Measurements from ENCODE around the gene TET1.
"Not testable (repeated sequence)": the region's sequence is repeated elsewhere in the genome, so short reads cannot be mapped to it uniquely, and the experiment has no call there.

The TET1 gene

DNA sequence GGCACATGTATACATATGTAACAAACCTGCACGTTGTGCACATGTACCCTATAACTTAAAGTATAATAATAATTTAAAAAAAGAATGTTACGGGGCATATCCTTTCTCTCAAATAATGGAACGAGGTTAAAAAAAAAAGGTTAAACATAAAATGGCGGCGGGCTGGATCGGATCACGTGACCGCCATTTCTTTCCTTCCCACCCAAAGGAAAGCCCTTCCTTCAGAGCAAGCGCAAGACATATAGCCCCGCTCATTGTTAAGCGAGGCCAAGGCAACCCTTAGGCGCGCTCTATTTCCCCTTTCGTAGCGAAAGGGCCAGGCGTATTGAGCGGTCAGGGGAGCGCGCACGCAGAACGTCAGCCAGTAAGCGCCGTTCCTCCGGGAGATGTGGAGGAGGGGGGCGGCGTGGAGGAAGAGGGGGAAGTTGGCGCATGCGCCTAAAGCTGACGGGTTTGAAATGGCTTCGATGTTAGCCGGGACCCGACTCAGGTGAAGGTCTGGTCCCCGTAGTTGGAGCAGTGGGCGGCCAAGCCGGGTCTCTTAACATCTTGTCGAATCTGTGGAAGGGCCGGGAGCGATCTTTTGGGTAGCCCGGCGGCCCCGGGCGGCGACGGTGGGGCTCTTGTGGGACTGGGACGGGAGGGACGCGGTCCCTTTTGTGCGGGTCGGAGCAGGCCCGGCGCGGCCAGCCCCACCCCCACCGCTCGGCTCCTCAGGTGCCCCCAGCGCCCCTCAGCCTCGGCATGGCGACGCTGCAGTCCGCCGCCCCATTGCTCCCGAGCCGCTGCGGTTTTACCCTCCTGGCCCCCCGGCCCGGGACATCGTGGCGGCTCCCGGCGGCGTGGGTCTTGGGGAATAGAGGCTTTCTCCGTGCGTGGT lies 160.9 kb downstream of the TET1 start, which contains the start of gene CCAR1:
Gene CCAR1 (plus strand): TSS at position 447 of the 880 bp plus-strand sequence. CDS start 1,266 bp downstream, outside the sequence.
- DNase-seq = peak; percentile 100

DNA sequence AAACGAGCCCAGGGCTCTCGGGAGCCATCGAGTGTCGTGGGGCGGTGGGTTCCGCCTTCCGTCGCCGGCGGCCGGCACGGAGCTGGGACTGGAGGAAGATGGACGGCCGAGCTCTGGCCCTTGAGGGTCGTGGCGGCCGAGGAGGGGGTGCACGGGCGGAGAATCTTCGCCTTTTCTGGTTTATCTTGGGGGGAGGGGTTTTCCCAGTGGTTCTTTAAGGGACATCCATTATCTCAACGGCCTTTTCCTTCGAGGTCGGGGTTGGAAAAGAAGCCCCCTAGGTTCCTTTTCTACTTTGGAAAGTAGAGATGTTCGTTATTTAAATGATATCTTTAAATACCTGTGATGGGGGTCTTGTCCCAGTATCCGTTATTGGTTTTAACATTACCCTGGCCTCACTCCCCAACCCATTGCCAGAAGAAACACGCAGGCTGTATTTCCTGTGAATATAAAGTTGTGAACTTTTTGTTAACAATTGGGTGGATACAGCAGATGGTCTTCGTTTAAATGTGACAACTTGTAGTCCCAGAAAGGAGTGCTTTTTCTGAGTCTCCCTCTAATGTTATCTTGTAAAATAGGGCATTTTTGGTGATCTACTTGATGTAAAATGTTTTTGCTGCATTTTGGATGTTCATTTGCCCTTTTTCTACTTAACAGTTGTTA lies 161.7 kb downstream of the TET1 start:
- peak; percentile 40 for DNase-seq

DNA sequence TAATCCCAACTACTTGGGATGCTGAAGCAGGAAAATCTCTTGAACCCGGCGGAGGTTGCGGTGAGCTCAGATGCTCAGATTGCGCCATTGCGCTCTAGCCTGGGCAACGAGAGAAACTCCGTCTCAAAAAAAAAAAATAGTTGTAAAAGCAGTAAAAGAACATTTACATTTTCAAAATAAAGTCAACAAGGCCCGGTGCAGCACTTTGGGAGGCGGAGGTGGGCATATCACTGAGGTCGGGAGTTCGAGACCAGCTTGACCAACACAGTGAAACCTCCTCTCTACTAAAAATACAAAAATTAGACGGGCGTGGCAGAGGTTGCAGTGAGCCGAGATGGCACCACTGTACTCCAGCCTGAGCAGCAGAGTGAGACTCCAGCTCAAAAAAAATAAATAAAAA lies 164.9 kb downstream of the TET1 start:
- DNase-seq = no peak

DNA sequence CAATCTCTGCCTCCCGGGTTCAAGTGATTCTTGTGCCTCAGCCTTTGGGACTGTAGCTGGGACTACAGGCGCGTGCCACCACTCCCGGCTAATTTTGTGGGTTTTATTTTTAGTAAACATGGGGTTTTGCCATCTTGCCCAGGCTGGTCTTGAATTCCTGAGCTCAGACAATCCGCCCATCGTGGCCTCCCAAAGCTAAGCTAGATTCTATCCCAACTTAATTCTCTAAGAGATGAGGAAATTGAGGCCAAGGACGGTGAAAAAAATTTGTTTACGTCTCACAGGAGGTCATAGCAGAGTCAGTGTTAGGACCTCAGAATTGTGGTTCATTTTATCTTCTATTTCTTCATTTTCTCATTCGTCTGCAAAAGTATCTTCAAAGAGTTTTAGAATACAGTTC lies 167.0 kb downstream of the TET1 start:
- no peak for DNase-seq

DNA sequence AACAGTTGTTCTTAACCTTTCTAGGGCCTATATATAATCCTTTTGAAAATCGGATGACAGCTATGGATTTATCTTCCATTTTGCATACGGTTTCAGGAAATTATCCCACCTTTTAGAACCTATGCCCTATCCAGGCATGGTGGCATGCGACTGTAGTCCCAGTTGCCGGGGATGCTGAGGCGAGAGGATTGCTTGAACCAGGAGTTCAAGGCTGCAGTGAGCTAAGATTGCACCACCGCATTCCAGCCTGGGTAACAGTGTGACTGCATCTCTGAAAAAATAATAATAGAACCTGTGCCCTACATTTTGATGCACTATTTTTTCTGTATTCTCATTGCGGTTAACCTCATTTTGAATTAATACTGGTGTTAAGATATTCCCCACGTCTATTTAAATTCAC lies 172.5 kb downstream of the TET1 start:
- DNase-seq = no peak

DNA sequence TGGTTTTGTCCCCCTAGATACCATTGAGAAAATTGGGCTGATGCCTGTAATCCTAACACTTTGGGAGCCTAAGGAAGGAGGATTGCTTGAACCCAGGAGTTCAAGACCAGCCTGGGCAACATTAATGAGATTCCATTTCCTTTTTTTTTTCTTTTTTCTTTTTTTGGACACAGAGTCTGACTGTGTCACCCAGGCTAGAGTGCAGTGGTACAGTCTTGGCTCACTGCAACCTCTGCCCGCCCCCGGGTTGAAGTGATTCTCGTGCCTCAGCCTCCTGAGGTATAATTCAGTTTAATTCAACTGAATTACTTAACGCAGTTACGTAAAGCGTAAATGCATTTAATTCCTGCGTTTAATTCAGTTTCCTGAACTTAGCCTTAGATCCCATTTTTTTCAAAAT lies 174.2 kb downstream of the TET1 start:
- DNase-seq = no peak

DNA sequence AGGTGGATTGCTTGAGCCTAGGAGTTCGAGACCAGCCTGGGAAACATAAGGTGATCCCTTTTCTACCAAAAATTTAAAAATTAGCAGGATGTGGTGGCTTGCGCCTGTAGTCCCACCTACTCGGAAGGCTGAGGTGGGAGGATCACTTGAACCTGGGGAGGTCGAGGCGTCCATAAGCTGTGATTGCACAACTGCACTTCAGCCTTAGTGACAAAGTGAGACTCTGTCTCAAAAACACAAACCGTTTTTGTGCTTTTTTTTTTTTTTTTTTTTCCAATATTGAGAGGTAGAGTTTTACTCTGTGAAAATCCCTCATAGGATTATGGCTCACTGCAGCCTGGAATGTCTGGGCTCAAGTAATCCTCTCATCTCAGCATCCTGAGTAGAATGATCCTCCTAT lies 175.0 kb downstream of the TET1 start:
- DNase-seq = no peak

DNA sequence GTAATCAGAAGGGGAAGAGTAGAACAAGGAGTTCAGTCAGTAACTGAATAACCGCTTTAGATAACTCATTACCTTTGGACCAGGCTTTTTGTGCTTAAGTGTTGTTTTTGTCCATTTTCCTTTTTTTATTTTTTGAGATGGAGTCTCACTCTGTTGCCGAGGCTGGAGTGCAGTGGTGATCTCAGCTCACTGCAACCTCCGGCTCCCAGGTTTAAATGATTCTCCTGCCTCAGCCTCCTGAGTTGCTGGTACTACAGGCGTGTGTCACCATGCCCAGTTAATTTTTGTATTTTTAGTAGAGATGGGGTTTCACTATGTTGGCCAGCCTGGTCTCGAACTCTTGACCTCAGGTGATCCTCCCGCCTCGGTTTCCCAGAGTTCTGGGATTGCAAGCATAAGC lies 175.6 kb downstream of the TET1 start:
- DNase-seq = not testable (repeated sequence)

DNA sequence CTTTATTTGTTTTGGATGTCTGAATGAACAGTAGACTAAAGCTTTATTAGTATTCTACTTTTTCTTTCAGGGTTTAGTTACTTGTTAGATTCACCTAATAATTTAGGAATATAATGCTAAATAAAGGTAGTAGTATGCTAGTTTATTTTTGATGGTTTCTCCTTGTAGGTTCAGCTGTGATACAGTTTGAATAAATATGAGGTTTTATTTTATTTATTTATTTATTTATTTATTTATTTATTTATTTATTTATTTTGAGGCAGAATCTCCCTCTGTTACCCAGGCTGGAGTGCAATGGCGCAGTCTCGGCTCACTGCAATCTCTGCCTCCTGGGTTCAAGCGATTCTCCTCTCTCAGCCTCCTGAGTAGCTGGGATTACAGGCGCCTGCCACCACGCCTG lies 180.5 kb downstream of the TET1 start:
- not testable (repeated sequence) for DNase-seq

DNA sequence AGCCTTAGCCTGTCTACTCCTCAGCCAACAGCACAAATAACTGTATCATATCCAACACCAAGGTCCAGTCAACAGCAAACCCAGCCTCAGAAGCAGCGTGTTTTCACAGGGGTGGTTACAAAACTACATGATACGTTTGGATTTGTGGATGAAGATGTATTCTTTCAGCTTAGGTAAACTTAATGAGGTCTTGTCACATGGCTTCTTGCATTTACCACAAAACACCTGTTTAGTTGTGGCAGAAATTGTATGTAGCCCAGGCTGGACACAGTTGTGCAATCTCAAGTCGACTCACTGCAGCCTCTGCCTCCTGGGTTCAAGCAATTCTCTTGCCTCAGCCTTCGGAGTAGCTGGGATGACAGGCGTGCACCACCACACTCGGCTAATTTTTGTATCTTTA lies 182.3 kb downstream of the TET1 start:
- no peak for DNase-seq

Data from hematopoietic multipotent progenitor cell treated with erythropoietin and hydrocortisone succinate and interleukin-3 and kit ligand, for 4 days (in vitro differentiated cells).